GM21526 (cell line): ENCODE measurements around the gene JMY.

Source experiments
- ATAC-seq: cut with Tn5 transposase; IDR thresholded peaks from one replicate; pipeline ENCODE4 v1.9.1; 2021; ENCODE audit warnings: moderate library complexity; ENCODE audit not compliant: unreplicated experiment, low FRiP score

JMY gene

DNA sequence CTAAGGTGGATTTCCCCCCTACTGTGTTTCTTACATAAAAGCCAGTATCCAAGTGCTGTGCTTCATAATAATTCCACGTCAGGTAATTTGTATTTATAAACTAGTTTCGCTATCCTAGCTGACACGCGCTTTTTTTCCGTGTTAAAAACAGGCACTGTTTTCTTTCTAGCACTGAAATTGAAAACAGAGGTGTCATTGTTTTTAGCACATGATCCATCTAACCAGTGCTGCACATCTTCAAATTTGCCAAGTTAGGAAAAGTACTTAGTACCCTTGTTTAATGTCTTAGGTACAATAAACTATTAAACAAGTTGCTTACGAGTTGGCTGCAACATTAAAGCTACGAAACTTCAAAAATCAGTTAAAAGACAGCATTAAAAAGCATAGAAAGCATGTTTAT is 49.9 kb downstream of the JMY start:
- ATAC-seq, result no peak

DNA sequence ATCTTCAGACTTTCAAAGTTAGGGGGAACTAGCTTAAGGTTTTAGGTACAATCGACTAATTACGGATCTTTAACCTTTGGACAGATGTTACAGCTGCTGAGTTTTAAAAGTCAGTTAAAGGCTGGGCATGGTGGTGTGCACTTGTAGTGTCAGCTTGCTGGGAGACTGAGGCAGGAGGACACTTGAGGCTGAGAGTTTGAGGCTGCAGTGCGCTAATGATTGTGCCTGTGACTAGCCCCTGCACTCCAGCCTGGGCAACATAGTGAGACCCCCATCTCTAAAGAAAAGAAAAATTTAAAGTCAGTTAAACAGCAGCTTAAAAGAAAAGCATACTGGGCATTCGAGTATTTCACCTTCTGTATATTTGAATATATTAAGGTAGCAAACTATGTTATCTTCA is 51.4 kb downstream of the JMY start:
- no peak for ATAC-seq

DNA sequence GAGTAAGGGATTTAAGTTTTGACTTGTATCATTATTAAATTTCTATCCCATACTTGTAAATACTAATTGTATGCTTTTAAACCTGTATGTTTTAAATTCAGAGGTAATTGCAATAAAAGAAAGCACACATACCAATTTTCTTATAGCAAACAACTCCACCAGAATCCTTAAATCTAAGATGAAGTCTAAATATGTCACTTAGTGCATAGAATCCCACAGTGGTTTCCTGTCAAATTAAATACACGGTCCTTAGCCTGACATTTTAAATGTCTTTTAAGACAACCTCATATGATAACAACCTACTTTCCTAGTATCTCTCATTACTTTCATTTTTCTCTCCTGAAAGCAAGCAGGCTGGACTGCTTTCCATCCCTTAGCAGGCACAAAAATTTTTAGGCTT is 52.0 kb downstream of the JMY start:
- ATAC-seq, result no peak

DNA sequence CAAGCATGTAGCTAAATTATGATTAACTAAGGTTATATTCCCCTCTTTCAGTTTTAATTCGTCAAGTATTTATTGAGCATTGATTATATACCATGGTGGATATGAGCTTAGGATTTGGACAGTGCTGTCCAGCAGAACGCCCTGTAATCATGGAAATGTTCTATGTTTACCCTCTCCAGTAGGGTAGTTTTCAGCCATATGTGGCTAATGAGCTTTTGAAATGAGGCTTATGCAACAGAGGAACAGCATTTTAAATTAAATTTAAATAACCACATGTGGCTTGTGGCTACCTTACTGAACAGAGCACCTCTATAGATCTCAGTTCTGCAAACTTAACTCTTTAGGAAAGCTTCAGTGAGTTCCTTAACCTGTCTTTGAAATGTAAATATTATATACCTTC is 59.1 kb downstream of the JMY start:
- ATAC-seq, result no peak

DNA sequence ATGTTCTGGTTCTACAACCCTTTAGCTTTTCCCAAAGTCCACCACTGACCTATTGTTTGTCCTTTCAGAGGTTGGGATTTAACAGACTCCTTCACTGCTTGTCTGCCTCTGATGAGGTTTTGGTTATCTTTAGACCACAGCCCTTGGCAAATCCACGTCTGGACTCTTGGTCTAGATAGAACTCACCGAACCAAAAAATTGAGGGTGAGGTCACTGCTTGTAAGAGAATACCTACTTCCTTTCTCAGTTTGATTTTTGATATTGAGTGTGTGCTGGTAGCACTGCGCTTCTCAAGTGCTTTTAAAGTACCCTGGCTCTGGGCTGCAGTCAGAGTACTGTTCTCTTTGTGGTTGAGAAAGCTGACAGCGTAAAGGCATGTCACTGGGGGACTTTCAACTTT is 61.7 kb downstream of the JMY start:
- ATAC-seq, result no peak

GRCh38 chr5:79301046-79301712 is 65.2 kb downstream of the JMY start:
- no peak for ATAC-seq

DNA sequence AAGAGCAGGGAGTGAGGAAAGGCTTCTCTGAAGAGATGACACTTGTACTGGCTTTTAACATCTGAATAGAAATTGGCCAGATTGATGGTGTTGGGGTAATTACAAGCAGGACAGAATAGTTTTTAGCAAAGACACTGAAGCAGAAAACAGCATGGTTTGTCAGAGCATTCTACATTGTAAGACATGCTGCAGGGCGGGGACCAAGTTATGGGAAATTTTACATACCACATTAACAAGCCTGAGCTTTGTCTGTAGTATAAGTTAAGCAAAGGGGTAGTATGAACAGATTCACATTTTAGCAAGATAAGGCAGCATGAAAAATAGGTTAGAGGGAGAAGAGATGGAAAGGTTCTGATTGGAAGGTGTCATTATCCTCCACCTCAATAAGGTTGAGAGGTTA is 66.5 kb downstream of the JMY start:
- no peak for ATAC-seq

DNA sequence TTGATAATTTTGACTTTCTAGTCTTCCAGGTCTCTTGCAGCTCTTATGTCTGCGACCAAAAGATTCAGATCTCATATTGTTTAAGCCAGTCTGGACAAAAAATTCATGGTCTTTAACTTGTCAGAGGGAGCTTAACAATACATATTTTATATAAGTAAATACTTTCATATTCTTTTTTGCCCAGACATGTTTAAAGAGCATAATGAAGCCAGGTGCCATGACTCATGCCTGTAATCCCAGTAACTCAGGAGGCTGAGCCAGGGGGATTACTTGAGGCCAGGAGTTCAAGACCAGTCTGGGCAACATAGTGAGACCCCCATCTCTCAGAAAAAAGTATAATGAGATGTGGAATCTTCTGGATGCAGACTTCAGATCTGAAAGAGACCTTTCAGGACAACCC is 69.8 kb downstream of the JMY start:
- ATAC-seq, result no peak

GRCh38 chr5:79318935-79319614 is 83.1 kb downstream of the JMY start:
- ATAC-seq, result no peak

- ATAC-seq, result no peak
Measured at GRCh38 chr5:79329453-79329852, 93.5 kb downstream of the JMY start.

DNA sequence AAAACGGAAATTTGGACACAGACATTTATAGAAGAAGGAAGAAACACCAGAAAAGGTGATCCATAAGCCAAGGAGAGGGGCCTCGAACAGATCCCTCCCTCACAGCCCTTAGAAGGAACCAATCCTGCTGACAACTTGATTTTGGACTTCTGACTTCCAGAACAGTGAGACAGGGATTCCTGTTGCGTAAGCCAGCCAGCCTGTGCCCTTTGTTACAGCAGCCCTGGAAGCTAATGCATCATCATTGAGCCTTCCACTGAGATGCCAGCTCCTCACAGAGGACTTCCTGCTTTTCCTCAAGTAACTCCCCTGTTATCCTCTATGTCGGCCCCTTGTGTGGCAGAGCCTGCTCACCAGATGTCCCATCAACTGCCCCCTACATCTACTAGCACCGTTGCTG is 94.1 kb downstream of the JMY start:
- no peak for ATAC-seq

DNA sequence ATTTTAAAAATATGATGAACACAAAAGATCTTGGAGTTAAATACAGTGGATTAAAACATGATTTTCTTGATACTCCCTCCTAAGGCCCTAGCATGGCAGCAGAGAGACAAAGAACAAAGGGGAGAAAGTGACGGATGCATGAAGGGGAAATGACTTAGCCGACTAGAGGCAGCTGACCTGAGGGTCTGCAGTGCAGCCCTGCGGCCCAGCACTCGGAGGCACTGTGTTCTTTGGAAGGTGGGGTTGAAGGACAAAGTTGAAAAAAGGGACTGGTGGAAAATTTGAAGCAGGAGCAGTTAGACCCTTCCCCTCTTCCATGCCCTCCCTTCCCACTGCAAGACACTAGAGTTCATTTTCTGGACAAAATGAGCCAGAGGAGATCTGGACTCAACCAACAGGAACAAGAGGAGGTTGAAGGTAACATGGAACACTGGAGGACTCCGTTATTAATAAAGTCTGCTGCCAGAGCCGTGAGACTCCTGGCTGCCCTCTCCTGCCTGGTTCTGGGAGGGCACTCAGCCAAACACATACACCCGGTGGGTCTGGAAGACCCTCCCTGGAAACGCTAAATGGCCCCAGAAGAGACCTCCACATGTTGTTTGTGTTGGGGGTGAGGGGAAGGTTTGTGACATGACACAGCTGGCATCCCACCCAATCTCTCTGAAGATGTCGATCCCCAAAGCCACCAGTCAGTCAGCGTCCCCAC is 98.1 kb downstream of the JMY start:
- ATAC-seq, result no peak

- ATAC-seq, result no peak
Measured at GRCh38 chr5:79346420-79346824, 110.5 kb downstream of the JMY start.

DNA sequence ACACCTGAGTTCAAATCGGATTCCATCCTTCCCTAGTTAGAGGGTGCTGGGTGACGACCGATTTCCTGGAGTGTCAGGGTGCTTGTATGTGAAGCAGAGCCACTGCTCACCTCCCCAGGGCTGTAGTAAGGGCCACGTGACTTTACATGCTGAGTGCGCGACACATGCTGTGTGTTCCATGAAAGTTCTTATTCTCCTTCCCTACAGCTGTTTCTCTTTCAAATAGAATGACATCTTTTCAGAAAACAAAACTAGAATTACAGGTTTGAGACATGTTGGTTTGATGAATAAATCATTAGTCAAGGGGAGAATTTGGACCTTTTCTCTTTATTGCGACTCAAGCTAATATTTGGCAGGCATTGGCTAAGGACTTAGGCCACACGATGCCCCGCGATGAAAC is 113.1 kb downstream of the JMY start:
- ATAC-seq, result no peak

GRCh38 chr5:79349881-79350280 is 114.0 kb downstream of the JMY start:
- no peak for ATAC-seq

DNA sequence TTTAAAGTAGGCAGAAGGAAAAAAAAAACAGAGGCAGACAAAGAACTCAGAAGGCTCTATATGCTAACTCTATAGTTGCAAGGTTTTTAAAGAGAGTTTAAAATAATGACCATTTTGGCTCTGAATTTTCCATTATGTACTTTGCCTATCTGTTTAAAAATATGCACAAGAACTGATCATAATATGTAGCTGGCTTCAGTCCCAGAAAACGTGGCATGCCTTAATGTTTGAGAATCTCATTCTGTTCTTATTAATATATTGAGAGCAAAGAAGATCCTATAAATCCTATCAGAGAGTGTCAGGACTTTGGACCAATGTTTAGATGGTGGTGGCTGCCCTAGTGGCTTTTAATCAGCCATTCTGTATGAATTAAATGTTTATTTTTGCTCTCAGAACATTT is 121.5 kb downstream of the JMY start:
- no peak for ATAC-seq
